ENCODE results near the gene RPS19.
"Not testable (repeated sequence)": the region's sequence is repeated elsewhere in the genome, so short reads cannot be mapped to it uniquely, and the experiment has no call there.

The RPS19 gene

GRCh38 chr19:41853768-41854167, 6.3 kb upstream of the RPS19 start:
- no peak for DNase-seq (ENCODE audit: extremely low spot score, insufficient read length, low read depth)
- no peak for FAIRE-seq

- DNase-seq (ENCODE audit: extremely low spot score, insufficient read length, low read depth) (no peak), FAIRE-seq (no peak)
These were observed 840 bp upstream of the RPS19 start for GRCh38 chr19:41859213-41859617.

GRCh38 chr19:41860419-41861115, 512 bp downstream of the RPS19 start:
- DNase-seq (ENCODE audit: extremely low spot score, insufficient read length, low read depth) (no peak), FAIRE-seq (no peak)

- FAIRE-seq (peak; percentile 31), DNase-seq (ENCODE audit: extremely low spot score, insufficient read length, low read depth) (no peak)
These were observed 1.2 kb downstream of the RPS19 start for GRCh38 chr19:41861116-41861768.

- DNase-seq (ENCODE audit: extremely low spot score, insufficient read length, low read depth) (no peak), FAIRE-seq (no peak)
These were observed 1.8 kb downstream of the RPS19 start for GRCh38 chr19:41861846-41862245.

GRCh38 chr19:41862445-41862986, 2.5 kb downstream of the RPS19 start:
- FAIRE-seq (no peak), DNase-seq (ENCODE audit: extremely low spot score, insufficient read length, low read depth) (no peak)

GRCh38 chr19:41863209-41863931, 3.3 kb downstream of the RPS19 start:
- FAIRE-seq (no peak), DNase-seq (ENCODE audit: extremely low spot score, insufficient read length, low read depth) (no peak)

GRCh38 chr19:41864374-41864773, 4.3 kb downstream of the RPS19 start:
- DNase-seq (ENCODE audit: extremely low spot score, insufficient read length, low read depth) (no peak), FAIRE-seq (no peak)

GRCh38 chr19:41866284-41866683, 6.2 kb downstream of the RPS19 start:
- FAIRE-seq: no peak
- no peak for DNase-seq (ENCODE audit: extremely low spot score, insufficient read length, low read depth)

- no peak for DNase-seq (ENCODE audit: extremely low spot score, insufficient read length, low read depth)
- FAIRE-seq: no peak
These were observed 8.3 kb downstream of the RPS19 start for GRCh38 chr19:41868120-41868988.

GRCh38 chr19:41868989-41869300, 8.9 kb downstream of the RPS19 start:
- no peak for DNase-seq (ENCODE audit: extremely low spot score, insufficient read length, low read depth)
- no peak for FAIRE-seq

- FAIRE-seq (no peak), DNase-seq (ENCODE audit: extremely low spot score, insufficient read length, low read depth) (no peak)
These were observed 9.4 kb downstream of the RPS19 start for GRCh38 chr19:41869374-41869955.

- FAIRE-seq (no peak), DNase-seq (ENCODE audit: extremely low spot score, insufficient read length, low read depth) (no peak)
These were observed 10.4 kb downstream of the RPS19 start for GRCh38 chr19:41870401-41870873.

GRCh38 chr19:41871573-41872383, 11.7 kb downstream of the RPS19 start:
- DNase-seq (ENCODE audit: extremely low spot score, insufficient read length, low read depth) (peak; percentile 67), FAIRE-seq (peak; percentile 97)

GRCh38 chr19:41872384-41872774, 12.3 kb downstream of the RPS19 start:
- no peak for DNase-seq (ENCODE audit: extremely low spot score, insufficient read length, low read depth)
- FAIRE-seq: no peak

GRCh38 chr19:41872775-41873647, 13.0 kb downstream of the RPS19 start:
- FAIRE-seq (peak; percentile 78), DNase-seq (ENCODE audit: extremely low spot score, insufficient read length, low read depth) (no peak)

GRCh38 chr19:41875973-41876372, 15.9 kb downstream of the RPS19 start:
- not testable (repeated sequence) for DNase-seq (ENCODE audit: extremely low spot score, insufficient read length, low read depth); FAIRE-seq
